ENCODE data around the gene SLC25A48.

Gene SLC25A48

GRCh38 chr5:135934939-135935338 lies 100.5 kb downstream of the SLC25A48 start:
- no peak for DNase-seq

- no peak for DNase-seq
Observed at GRCh38 chr5:135937245-135937911, 102.9 kb downstream of the SLC25A48 start.
